SK-N-SH (cell line): Measurements from ENCODE around the gene GPR137.

ENCODE experiments used
- CTCF ChIP-seq: fragments of 200-600 bp; sonication (generic); IDR thresholded peaks from 2 replicates; pipeline ENCODE4 v1.6.1; 2017; ENCODE audit warnings: antibody characterized with exemption, mild to moderate bottlenecking, moderate library complexity
- EZH2phosphoT487 ChIP-seq: fragments of 200-600 bp; sonication (generic); IDR thresholded peaks from 2 replicates; pipeline ENCODE4 v1.6.1; 2017; ENCODE audit warnings: low read depth, mixed run types, mild to moderate bottlenecking, antibody characterized with exemption, moderate library complexity, borderline replicate concordance
- RCOR1 ChIP-seq: fragments of 150-350 bp; IDR thresholded peaks from 2 replicates; pipeline ENCODE4 v1.6.1; 2017; ENCODE audit warnings: antibody characterized with exemption, low read length
- TAF1 ChIP-seq: IDR thresholded peaks from 2 replicates; pipeline ENCODE4 v1.6.1; 2012; ENCODE audit warnings: low read depth, mild to moderate bottlenecking, low read length, moderate library complexity, borderline replicate concordance

- no peak for TF ChIP-seq TAF1
- no peak for TF ChIP-seq CTCF
- TF ChIP-seq EZH2phosphoT487 = no peak
- no peak for TF ChIP-seq RCOR1
Measured at GRCh38 chr11:64312947-64313346, 27.3 kb downstream of the GPR137 start.
